Left kidney (tissue), 2 donors: ENCODE measurements around the gene TSC2. TPM values are rescaled to one million over a fixed set of nuclear protein-coding genes. Genes with fewer than 3 reads are reported as not detected.
"Not testable (repeated sequence)": the region's sequence is repeated elsewhere in the genome, so short reads cannot be mapped to it uniquely, and the experiment has no call there.

ENCODE experiments used
- DNase-seq: peaks from one replicate; pipeline ENCODE4 v3.0.0-alpha.2; 2013
- polyA plus RNA-seq: library from polyadenylated mRNA; unstranded; fragments of 120-200 nt; gene quantifications from one replicate; pipeline ENCODE4 v1.2.1, GENCODE V29; 2013; ENCODE audit not compliant: insufficient read length

Gene TSC2
- polyA plus RNA-seq, 1 donor: 165 TPM

DNA sequence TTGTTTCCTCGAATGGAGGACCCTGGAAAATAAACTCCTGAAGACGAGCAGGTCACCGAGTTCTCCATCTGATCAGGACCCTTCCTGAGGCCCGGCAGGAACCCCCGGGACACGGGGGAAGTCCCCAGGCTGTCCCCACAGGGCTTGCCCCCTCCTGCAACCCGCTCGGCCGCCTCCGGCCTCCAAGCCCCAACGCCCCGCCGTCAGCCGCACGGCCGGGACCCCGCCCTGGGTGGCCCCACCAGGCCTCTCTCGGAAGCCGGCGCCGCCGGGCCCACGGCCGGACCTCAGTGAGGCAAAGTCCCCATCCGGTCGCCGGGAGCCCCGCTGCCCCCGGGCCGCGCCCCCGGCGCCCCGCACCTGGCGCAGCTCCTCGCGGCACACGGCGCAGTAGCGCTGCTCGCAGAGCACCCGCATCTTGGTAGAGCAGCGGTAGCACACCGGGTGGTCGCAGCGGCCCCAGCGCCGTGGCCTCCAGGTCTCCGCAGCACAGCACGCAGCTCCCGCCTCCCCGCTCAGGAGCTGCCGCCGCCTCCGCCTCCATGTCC is 38.5 kb upstream of the TSC2 start:
- DNase-seq: no peak

- DNase-seq: peak; percentile 85
Observed at GRCh38 chr16:2009791-2010510, 37.8 kb upstream of the TSC2 start, which contains the start of gene ZNF598. ZNF598 (minus strand) TSS chr16:2009821.

DNA sequence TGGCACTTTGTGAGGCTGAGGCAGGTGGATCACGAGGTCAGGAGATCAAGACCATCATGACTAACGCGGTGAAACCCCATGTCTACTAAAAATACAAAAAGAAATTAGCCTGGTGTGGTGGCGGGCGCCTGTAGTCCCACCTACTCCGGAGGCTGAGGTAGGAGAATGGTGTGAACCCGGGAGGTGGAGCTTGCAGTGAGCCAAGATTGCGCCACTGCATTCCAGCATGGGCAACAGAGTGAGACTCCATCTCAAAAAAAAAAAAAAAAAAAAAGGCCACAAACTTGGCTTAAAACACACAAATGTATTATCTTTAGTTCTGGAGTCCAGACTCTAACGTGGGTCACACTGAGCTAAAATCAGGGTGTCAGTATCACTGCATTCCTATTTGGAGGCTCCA is 36.1 kb upstream of the TSC2 start:
- DNase-seq: not testable (repeated sequence)

DNA sequence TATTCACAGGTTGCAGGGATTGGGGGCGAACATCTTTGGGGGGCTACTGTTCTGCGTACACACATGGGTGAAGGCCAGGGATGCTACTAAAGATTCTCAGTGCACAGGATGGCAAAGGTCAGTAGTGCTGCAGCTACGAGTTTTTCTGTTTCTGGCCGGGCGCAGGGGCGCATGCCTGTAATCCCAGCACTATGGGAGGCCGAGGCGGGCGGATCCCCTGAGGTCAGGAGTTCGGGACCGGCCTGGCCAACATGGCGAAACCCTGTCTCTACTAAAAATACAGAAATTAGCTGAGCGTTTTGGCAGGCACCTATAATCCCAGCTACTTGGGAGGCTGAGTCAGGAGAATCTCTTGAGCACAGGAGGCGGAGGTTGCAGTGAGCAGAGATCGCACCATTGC is 34.3 kb upstream of the TSC2 start:
- no peak for DNase-seq

DNA sequence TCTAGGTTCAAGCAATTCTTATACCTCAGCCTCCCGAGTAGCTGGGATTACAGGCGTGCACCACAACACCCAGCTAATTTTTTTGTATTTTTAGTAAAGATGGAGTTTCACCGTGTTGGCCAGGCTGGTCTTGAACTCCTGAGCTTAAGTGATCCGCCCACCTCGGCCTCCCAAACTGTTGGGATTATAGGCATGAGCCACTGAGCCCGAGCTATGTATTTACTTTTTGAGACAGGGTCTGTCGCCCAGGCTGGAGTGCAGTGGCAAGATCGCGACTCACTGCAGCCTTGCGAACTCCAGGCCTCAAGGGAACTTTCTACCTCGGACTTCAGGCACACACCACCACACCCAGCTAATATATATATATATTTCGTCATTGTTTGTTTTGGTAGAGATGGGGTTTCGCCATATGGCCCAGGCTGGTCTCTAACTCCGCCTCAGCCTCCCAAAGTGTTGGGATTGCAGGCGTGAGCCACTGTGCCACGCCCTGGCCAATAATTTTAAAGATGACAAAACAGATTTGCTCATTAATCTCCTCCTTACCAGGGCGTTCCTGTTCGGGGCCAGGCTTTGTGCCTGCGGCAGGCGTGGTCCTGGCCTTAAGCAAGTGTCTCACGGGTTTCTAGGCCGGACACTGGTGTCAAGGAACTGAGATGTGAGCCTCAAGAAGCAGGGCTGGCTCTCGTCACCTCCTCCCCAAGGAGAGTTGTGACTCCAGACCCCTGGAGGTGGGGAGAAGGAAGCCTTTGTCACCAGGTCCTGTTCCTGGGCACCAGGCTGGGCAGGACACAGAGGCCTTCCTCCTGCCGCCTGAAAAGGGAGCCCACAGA is 32.5 kb upstream of the TSC2 start:
- no peak for DNase-seq

GRCh38 chr16:2015947-2016208 is 31.9 kb upstream of the TSC2 start:
- no peak for DNase-seq

GRCh38 chr16:2016407-2016922 is 31.3 kb upstream of the TSC2 start:
- DNase-seq: no peak

- DNase-seq: no peak
Observed at GRCh38 chr16:2019518-2019920, 28.3 kb upstream of the TSC2 start, which contains the start of gene NPW. NPW (plus strand) TSS chr16:2019785.

DNA sequence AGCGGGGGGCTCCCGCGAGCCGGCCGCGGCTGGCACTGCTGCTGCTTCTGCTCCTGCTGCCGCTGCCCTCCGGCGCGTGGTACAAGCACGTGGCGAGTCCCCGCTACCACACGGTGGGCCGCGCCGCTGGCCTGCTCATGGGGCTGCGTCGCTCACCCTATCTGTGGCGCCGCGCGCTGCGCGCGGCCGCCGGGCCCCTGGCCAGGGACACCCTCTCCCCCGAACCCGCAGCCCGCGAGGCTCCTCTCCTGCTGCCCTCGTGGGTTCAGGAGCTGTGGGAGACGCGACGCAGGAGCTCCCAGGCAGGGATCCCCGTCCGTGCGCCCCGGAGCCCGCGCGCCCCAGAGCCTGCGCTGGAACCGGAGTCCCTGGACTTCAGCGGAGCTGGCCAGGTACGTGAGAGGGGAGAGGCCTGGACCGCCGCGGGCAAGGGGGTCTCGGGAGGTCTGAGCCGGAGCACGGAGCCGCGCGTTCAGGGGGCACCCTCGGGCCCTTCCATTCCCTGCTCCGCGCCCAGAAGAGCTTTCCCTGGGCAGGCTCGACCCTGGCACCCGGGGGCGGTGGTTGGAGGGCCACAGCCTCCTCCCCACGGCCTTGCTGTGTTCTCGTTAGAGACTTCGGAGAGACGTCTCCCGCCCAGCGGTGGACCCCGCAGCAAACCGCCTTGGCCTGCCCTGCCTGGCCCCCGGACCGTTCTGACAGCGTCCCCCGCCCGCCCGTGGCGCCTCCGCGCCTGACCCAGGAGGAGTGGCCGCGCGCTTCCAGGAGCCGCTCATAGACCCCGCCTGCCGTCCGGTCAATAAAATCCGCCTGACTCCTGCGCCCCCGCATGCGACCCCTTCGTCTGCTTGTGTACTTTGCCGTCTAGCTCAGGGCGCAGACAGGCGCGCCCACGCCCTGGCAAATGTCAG is 27.6 kb upstream of the TSC2 start:
- peak; percentile 53 for DNase-seq

DNA sequence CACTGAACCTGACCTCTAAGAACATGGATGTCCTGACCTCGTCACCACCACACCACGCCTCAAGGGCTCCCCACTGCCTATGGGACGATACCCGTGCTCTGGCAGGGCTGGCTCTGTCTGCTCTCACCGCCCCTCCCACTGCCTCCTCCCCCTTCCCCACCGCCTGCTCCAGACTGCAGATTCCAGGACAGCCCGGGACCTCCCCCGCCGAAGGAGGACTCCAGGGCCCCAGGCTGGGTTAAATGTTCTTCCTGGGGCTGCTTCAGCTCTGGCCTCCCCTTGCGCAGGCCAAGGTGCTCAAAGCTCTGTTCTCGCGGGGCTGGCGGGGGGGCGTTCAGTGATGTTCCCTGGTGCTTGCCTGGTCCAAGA is 25.1 kb upstream of the TSC2 start:
- DNase-seq: peak; percentile 53

GRCh38 chr16:2023092-2024031 is 24.4 kb upstream of the TSC2 start:
- DNase-seq: peak; percentile 86

DNA sequence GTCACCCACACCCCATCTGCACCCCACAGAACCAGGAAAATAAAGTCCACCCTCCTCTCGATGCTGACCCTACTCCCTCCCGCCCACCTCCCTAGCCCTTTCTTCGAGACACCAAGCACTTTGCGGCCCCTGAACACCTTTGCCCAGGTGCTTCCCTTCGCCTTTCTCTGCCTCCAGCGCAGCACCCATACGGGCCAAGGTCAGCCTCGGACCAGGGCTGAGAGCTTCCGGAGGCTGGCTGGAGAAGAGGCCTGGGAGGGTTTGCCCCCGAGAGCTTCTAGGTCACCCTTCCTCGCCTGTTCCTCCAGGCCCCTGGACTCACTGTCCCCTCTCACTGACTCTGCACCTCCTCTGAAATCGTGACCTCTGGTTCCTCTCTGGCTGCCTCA is 23.8 kb upstream of the TSC2 start:
- DNase-seq: no peak

DNA sequence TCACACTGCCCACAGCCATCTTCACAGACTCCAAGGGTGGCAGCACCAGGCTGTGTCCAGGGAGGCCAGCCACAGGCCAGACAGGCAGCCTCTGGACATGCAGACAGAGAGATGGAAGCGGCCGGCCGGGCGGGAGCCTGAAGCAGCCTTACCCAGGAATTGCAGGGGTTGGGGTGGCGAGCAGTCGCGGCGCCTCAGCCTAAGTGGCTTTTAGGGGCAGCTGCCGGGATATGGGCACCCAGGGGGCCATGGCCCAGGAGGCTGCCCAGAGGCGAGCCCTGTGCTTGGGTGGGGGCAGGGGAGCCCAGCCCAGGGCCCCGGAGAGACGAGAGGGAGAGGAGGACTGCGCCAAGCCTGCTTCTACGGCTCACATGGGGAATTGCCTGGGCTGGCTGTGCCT is 22.5 kb upstream of the TSC2 start:
- DNase-seq: no peak

- no peak for DNase-seq
Observed at GRCh38 chr16:2025878-2026460, 21.8 kb upstream of the TSC2 start.

DNA sequence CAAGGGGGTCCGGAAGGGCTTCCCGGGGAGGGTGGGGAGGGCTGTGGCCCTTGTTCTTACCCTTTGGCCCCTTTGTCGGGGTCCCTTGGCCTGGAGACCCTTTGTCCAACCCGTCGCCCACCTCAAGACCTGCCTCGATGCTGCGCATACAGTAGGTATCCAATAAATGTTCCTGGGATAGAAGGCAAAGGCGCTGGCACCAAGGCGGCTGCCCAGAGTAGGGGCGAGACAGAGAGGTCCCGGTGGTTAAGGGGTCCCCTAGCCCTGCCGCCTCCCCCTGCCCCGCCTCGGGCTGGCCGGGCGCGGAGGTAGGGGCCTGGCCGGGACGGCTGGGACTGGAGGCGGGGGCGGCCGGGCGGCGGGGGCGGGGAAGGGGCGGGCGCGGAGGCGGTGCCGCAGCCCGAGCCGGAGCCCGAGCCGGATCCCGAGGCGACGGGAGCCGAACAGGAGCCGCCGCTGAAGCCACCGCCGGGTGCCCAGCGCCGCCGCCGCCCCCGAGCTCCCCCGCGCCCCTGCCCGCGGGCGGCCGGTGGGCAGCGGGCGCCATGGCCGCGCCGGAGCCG is 21.2 kb upstream of the TSC2 start, which contains the start of gene NHERF2:
Gene NHERF2, plus strand, starts transcription at position 442 of the 563 bp plus-strand sequence. Its CDS starts 104 bp downstream, at position 546.
- DNase-seq: no peak

DNA sequence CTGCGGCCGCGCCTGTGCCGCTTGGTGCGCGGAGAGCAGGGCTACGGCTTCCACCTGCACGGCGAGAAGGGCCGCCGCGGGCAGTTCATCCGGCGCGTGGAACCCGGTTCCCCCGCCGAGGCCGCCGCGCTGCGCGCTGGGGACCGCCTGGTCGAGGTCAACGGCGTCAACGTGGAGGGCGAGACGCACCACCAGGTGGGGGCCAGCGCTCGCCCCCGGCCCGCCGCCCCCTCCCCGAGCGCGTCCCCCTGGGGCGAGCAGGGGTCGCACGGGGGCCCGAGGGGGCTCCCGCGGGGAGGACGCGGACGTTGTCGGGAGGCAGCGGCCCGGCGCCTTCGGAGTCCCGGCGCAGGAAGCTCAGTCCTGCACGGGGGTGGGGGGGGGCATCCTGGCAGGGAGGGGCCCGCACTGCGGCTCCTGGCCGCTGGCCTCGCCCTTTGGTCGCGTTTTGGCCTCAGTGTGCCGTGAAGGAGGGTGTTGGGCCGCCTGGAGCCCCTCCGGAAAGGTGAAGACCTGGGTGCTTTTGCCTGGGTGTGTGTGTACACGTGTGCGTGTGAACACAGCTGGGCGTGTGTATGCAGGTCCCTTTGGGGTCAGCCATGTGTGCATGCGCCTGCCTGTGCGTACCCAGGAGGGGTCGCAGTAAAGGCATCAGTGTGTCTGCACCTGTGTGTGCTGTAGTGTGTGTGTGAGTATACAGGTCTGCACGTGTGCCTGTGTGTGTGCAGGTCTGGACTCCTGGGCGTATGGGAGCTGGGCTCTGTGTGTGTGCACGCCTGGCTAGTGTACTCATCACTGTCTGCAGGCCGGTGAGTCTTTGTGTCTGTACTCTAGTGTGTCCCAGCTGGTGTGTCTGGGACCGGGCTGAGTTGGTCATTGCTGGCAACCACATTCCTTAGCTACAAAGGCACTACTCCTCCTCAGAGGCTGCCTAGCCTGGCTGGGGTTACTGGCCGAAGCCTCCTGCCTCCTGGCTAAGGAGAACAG is 20.5 kb upstream of the TSC2 start:
- DNase-seq: no peak

GRCh38 chr16:2028146-2028545 is 19.6 kb upstream of the TSC2 start:
- DNase-seq: no peak

DNA sequence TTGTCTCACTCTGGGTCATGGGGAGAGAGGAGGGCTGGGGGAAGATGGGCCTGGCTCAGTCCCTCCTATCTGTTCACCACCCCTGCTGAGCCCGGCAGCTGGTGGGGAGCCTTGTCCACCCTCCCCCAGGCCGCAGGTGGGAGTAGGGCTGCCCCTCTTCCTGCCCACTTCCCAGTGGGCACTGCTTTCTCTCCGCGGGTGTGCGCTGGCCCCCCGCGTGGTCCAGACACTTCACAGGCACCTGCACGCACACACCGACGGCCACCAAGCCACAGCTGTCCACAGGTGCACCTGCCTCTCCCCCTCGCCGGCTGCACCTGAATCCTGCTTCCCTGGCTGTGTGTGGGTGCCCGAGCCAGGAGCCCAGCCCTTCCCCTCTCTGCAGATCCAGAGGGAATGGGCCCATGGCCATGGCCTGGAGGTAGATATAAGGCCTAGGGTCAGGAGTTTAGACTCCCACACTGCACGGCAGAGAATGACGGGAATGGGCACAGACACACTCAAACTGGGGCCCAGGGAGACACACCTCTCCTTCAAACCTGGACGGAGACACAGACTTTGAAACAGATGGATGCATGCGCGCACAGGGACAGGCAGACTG is 19.1 kb upstream of the TSC2 start:
- DNase-seq: no peak
